Measurements from ENCODE around the gene TANC1. TPM values are rescaled to one million over a fixed set of nuclear protein-coding genes. Genes with fewer than 3 reads are reported as not detected.
A peak's percentile ranks its signal among the peaks of the same experiment; 100 is the strongest.

Gene TANC1
- total RNA-seq, 4 donors from 2014 or later: 27.1 to 57.4 (median 55.1) TPM

- Histone ChIP-seq H3K4me3 (no peak overlapping the region), H3K27me3 (no peaks in the 10 kb centered on the region), H3K4me1 (no peaks in the 10 kb centered on the region), H3K27ac (no peak overlapping the region), H3K36me3 (no peaks in the 10 kb centered on the region), H3K9me3 (no peaks in the 10 kb centered on the region)
- no peak for TF ChIP-seq POLR2A (IDR thresholded peaks at IDR 0.05)
- TF ChIP-seq CTCF (IDR thresholded peaks at IDR 0.05): no peak
- no peak for DNase-seq
Measured at GRCh38 chr2:158935617-158936016, 32.8 kb upstream of the TANC1 start.

GRCh38 chr2:158936978-158937377 is 31.5 kb upstream of the TANC1 start:
- peak overlapping the region in 1 of 4 donors; percentile 30 for H3K27ac ChIP-seq
- H3K4me3 ChIP-seq: no peak overlapping the region
- no peaks in the 10 kb centered on the region for H3K27me3 ChIP-seq
- H3K4me1 ChIP-seq: no peaks in the 10 kb centered on the region
- no peaks in the 10 kb centered on the region for H3K36me3 ChIP-seq
- TF ChIP-seq POLR2A (IDR thresholded peaks at IDR 0.05) (no peak), CTCF (IDR thresholded peaks at IDR 0.05) (no peak)
- DNase-seq: no peak
- H3K9me3 ChIP-seq: no peaks in the 10 kb centered on the region

- no peak overlapping the region for H3K4me3 ChIP-seq
- DNase-seq: no peak
- no peaks in the 10 kb centered on the region for H3K36me3 ChIP-seq
- H3K9me3 ChIP-seq: no peaks in the 10 kb centered on the region
- H3K27me3 ChIP-seq: no peaks in the 10 kb centered on the region
- no peak overlapping the region for H3K27ac ChIP-seq
- no peak for TF ChIP-seq POLR2A (IDR thresholded peaks at IDR 0.05)
- TF ChIP-seq CTCF (IDR thresholded peaks at IDR 0.05): no peak
- no peaks in the 10 kb centered on the region for H3K4me1 ChIP-seq
Measured at GRCh38 chr2:158940356-158940755, 28.1 kb upstream of the TANC1 start.

- Histone ChIP-seq H3K4me3 (no peak overlapping the region), H3K4me1 (no peaks in the 10 kb centered on the region), H3K27me3 (no peaks in the 10 kb centered on the region), H3K27ac (no peak overlapping the region), H3K36me3 (no peaks in the 10 kb centered on the region), H3K9me3 (no peaks in the 10 kb centered on the region)
- TF ChIP-seq CTCF (IDR thresholded peaks at IDR 0.05) (no peak), POLR2A (IDR thresholded peaks at IDR 0.05) (no peak)
- DNase-seq: no peak
Measured at GRCh38 chr2:158943973-158944372, 24.5 kb upstream of the TANC1 start.

- peaks cover 0 to 12% (median 0%) of the 10 kb centered on the region in 4 donors for H3K4me1 ChIP-seq
- DNase-seq: no peak
- no peak overlapping the region for H3K4me3 ChIP-seq
- no peaks in the 10 kb centered on the region for H3K36me3 ChIP-seq
- no peak for TF ChIP-seq CTCF (IDR thresholded peaks at IDR 0.05)
- no peak for TF ChIP-seq POLR2A (IDR thresholded peaks at IDR 0.05)
- no peaks in the 10 kb centered on the region for H3K27me3 ChIP-seq
- no peaks in the 10 kb centered on the region for H3K9me3 ChIP-seq
- no peak overlapping the region for H3K27ac ChIP-seq
Measured at GRCh38 chr2:158948964-158949699, 19.3 kb upstream of the TANC1 start.
